ENCODE results near the gene IQGAP2.
"Not testable (repeated sequence)": the region's sequence is repeated elsewhere in the genome, so short reads cannot be mapped to it uniquely, and the experiment has no call there.

The IQGAP2 gene

DNA sequence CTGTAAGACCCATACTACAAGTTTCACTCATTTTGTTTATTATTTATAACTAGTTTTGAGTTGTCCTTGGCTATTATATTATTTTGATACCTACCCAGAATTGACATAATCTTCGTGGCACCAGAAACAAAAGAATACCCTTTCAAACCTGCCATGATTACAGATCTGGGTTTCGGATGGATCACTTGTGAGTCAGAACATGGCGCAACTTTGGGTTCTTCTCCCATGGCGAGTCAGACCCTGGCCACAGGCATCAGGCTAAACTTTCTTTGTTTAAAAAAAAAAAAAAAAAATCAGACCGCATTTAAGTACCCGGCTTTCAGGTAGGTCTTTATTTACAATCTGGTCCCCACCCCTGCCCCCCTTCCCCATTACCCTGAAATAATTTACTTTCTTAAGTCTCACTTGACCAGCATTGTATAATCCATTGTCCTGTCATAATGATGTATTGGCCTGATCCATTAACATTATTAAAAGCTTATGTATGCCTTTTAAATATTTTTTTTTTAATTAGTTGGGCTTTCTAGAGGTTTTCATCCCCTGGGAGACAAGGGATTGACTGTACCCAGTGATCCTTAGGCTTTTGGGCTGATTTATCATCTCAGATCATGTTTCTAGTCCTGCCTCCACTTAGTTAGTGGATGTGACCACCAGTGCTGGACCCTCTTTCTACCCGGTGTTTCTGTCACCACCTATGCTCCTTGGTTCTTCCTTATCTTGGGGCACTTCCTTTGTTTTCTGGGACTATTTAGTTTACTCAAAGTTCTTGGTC, 176.3 kb downstream of the IQGAP2 start:
- DNase-seq (ENCODE audit: low spot score) = no peak

GRCh38 chr5:76580981-76581380, 177.9 kb downstream of the IQGAP2 start:
- no peak for DNase-seq (ENCODE audit: low spot score)

DNA sequence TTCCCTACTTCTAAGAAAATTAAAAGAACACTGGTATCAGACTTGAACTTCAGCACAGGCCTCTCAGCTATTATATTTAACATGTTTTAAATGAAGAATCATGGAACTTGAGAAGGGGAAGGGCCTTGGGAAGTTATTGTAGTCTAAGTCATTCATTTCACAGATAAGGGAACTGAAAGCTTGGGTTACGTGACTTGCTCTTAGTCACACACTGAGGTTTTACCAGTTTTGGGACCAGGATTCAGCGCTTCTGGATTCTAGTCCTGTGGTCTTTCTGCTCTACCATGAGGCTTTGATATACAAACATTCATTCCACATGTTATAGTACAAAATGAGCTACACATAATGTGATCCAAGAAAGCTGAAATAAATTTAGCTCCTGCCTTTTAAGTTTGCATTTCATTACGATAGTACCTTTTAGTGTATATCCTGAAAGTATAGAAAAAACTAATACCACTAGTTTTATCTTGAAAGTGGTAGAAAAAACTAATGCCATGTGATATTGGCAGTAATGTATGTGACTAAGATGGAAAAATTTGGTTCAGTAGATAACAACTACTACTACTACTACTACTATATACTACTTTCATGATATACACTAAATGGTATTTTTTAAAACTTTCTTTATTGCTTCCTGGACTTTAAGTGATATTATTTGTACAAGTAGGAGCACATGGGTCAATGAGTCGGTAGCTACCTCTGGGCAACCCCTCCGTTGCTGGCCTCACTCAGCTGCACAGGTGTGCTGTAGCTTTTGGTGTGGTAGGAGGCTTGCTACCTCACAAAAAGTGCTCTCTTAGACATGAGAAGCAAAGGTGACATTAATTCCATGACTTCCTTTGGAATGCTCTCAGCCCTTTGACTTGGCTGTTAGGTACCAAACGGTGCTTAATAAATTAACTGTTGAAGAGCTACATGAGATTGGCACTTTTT, 179.4 kb downstream of the IQGAP2 start:
- DNase-seq (ENCODE audit: low spot score) = no peak

DNA sequence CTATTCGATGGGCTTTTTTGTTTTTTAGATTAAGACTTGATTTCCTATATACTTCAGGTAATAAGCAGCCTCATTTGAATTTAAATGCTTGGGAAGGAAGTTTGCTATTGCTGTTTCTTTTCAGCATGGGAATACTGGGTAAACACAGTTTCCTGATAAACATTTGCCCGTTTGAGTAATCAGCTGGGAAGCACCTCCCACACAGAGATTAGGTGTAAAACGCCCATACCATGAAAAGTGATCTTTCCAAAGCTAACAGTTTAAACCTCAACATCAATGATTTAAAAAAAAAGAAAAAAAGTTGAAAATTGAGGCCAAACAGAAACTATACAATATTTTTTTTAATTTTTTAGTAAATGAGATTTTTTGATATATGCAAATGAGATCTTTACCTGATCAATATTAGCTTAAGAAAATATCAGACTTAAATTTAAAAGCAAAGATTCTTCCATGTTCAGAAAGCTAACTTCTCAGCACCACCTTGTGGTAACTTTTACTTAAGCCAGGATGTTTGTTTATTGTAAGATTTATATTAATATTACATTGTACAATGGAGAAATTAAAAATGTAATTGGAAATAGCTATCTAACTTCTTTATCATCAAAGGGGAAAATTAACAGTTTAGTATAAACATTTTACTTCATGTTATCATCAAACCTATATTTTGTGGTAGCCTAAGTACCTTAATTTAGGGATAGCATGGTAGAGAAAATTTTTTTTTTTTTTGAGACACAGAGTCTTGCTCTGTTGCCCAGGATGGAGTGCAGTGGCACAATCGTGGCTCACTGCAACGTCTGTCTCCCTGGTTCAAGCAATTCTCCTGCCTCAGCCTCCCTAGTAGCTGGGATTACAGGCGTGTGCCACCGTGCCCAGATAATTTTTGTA, 180.3 kb downstream of the IQGAP2 start:
- DNase-seq (ENCODE audit: low spot score) = peak; percentile 11

DNA sequence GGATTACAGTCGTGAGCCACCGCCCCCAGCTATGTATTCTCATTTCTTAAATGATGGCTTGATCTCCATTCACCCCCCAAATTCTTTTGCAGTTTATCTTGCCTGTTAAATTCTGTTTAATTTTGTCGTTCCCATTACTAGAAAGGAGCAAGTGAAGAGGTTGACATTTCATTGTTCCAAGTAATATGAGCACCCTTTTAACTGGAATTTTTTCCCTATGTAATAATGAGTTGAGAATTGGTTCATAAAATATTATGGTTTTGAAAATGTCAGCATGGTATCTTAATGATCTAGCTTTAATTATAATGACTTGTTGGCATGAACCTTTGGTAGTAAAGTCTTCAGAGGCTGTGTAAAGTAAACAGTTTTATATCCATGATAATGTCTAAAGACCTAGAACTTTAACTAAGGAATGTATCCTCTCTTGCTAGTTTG, 182.7 kb downstream of the IQGAP2 start:
- no peak for DNase-seq (ENCODE audit: low spot score)

GRCh38 chr5:76586531-76586930, 183.4 kb downstream of the IQGAP2 start:
- DNase-seq (ENCODE audit: low spot score) = no peak

- no peak for DNase-seq (ENCODE audit: low spot score)
These were observed 186.9 kb downstream of the IQGAP2 start for GRCh38 chr5:76590027-76590426.

- no peak for DNase-seq (ENCODE audit: low spot score)
These were observed 188.3 kb downstream of the IQGAP2 start for GRCh38 chr5:76591366-76591765.

DNA sequence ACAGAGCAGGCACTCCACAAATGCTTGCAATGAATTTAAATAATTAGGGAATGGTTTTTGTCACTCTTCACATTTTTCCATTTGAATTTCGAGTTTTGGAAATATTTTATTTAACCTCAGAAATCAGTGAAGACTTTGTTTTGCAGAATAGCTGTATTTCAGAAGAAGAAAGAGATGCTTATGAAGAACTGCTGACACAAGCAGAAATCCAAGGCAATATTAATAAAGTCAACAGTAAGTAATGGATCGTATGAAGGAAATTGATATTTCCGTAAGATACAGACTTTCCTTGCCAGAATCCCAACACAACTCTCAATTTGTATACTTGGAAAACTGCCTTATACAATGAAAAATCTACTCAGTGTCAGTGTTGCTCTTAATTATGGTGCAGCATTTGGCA, 189.6 kb downstream of the IQGAP2 start:
- no peak for DNase-seq (ENCODE audit: low spot score)

- no peak for DNase-seq (ENCODE audit: low spot score)
These were observed 191.0 kb downstream of the IQGAP2 start for GRCh38 chr5:76594107-76594506.

- DNase-seq (ENCODE audit: low spot score) = no peak
These were observed 192.8 kb downstream of the IQGAP2 start for GRCh38 chr5:76595755-76596481.

DNA sequence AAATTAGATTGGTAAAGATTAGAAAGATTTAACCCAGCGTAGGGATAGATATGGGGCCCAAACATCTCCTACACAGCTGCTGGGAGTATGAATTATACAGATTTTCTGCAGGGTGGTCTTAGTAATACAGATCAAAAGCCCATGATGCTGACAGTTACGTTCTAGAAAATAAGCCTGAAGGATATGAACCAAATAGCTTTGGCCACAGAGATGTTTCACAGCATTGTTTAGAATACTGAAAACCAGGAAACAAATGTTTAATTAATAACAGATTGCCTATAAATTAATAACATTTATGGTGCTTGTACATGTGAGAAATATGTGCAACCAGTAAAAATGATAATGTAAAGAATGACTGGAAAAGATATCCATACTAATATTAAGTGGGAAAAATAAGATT, 195.4 kb downstream of the IQGAP2 start:
- DNase-seq (ENCODE audit: low spot score) = no peak

- DNase-seq (ENCODE audit: low spot score) = no peak
These were observed 197.6 kb downstream of the IQGAP2 start for GRCh38 chr5:76600716-76601115.

GRCh38 chr5:76601470-76601869, 198.4 kb downstream of the IQGAP2 start:
- peak; percentile 74 for DNase-seq (ENCODE audit: low spot score)

GRCh38 chr5:76602094-76602726, 199.1 kb downstream of the IQGAP2 start:
- no peak for DNase-seq (ENCODE audit: low spot score)

- DNase-seq (ENCODE audit: low spot score) = not testable (repeated sequence)
These were observed 200.9 kb downstream of the IQGAP2 start for GRCh38 chr5:76603991-76604390.

GRCh38 chr5:76604838-76605237, 201.8 kb downstream of the IQGAP2 start:
- no peak for DNase-seq (ENCODE audit: low spot score)

DNA sequence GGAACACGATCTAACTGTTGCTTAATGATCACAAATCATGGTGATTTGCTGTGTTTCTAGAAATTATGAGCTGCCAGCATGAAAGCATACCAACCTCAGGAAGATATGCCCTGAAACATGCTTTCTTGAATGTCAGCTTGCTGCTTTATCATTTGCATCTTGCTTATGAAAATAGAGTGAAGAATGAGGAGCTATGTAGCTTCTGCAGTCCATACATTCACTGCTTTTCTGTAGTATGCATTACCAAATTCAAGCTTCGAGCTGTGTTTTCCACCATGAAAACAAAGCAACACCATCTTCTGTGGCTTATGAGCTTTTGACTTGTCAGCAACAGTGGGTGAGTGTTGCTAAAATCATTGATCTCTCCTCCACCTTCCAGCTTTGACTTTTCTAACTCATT, 203.6 kb downstream of the IQGAP2 start:
- DNase-seq (ENCODE audit: low spot score) = no peak

DNA sequence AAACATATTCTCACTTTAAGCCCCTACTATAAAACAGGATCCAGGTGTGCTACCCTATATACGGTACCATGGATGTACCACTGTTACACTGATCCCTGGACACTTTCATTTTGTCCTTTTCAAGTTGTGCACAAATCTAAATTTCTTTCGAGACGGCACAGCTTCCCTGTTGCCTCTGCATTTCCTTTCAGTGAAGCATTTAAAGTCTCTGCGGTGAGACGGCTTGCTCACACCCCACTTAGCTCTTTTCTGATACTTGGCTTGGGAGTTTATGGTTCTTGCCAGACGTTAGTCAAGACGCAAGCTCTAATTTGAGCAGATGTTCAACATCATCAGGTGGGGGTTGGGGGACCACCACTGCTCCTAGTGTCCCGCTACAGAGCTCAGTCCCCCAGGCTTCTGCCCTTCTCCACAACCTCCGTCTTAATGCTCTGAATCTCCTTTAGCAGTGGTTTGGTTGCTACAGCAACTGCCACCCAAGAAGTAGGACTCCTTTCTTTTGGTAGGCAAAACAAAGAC, 204.3 kb downstream of the IQGAP2 start:
- DNase-seq (ENCODE audit: low spot score) = no peak

DNA sequence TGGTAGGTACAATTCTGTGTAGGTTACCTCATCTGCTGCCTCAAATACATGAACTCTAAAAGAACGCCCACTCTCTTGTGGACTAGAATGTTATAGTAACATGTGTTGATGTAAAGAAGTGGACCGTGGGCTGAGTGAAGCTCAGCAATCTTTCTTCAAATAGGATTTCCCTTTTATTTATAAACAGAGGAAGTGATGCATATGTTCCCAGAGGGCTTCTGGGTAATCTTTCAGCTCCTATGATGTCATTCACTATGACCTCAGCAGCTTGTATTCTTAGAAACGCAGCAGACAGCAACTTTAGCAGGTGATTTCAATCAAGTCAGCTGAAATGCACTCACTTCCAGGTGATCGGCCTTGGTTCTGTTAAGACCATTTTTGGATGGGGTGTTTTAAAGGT, 205.7 kb downstream of the IQGAP2 start:
- no peak for DNase-seq (ENCODE audit: low spot score)

DNA sequence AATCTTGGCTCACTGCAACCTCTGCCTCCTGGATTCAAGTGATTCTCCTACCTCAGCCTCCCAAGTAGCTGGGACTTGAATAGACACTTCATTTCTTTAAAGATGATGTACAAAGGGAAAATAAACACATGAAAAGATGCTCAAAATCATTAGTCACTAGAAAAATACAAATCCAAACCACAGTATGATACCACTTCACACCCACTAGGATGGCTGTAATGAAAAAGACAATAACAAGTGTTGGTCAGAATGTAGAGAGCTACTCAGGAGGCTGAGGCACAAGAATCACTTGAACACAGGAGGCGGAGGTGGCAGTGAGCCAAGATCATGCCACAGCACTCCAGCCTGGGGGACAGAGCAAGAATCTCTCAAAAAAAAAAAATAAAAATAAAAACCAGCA, 207.1 kb downstream of the IQGAP2 start:
- no peak for DNase-seq (ENCODE audit: low spot score)

All from GM03348 (cell line).